ENCODE results near the gene TNNT2.

The TNNT2 gene

GRCh38 chr1:201347498-201348210 lies 29.8 kb downstream of the TNNT2 start:
- no peak for DNase-seq (ENCODE audit: insufficient read length, low spot score)
- FAIRE-seq: no peak
- TF ChIP-seq PAX5 (IDR thresholded peaks at IDR 0.05; ENCODE audit: insufficient read depth, low read length, severe bottlenecking) (no peak), POU2F2 (IDR thresholded peaks at IDR 0.05; ENCODE audit: low read depth, low read length) (no peak), SPI1 (IDR thresholded peaks at IDR 0.05; ENCODE audit: low read depth, low read length) (no peak), POLR2A (IDR thresholded peaks at IDR 0.05; ENCODE audit: low read depth, low read length) (no peak), TAF1 (IDR thresholded peaks at IDR 0.05; ENCODE audit: low read depth, low read length) (no peak), POLR2AphosphoS5 (IDR thresholded peaks at IDR 0.05; ENCODE audit: low read depth, low read length) (no peak)

- TF ChIP-seq SPI1 (IDR thresholded peaks at IDR 0.05; ENCODE audit: low read depth, low read length) (no peak), TAF1 (IDR thresholded peaks at IDR 0.05; ENCODE audit: low read depth, low read length) (no peak), POLR2A (IDR thresholded peaks at IDR 0.05; ENCODE audit: low read depth, low read length) (no peak), POU2F2 (IDR thresholded peaks at IDR 0.05; ENCODE audit: low read depth, low read length) (no peak), PAX5 (IDR thresholded peaks at IDR 0.05; ENCODE audit: insufficient read depth, low read length, severe bottlenecking) (no peak), POLR2AphosphoS5 (IDR thresholded peaks at IDR 0.05; ENCODE audit: low read depth, low read length) (no peak)
- DNase-seq (ENCODE audit: insufficient read length, low spot score): no peak
- no peak for FAIRE-seq
Measured at GRCh38 chr1:201346987-201347386, 30.5 kb downstream of the TNNT2 start.

GRCh38 chr1:201346337-201346939 lies 31.0 kb downstream of the TNNT2 start:
- no peak for TF ChIP-seq PAX5 (IDR thresholded peaks at IDR 0.05; ENCODE audit: insufficient read depth, low read length, severe bottlenecking)
- no peak for TF ChIP-seq TAF1 (IDR thresholded peaks at IDR 0.05; ENCODE audit: low read depth, low read length)
- no peak for TF ChIP-seq POLR2A (IDR thresholded peaks at IDR 0.05; ENCODE audit: low read depth, low read length)
- no peak for FAIRE-seq
- no peak for DNase-seq (ENCODE audit: insufficient read length, low spot score)

GRCh38 chr1:201345081-201345355 lies 32.5 kb downstream of the TNNT2 start:
- TF ChIP-seq TAF1 (IDR thresholded peaks at IDR 0.05; ENCODE audit: low read depth, low read length) (no peak), SPI1 (IDR thresholded peaks at IDR 0.05; ENCODE audit: low read depth, low read length) (no peak), POLR2A (IDR thresholded peaks at IDR 0.05; ENCODE audit: low read depth, low read length) (no peak), PAX5 (IDR thresholded peaks at IDR 0.05; ENCODE audit: insufficient read depth, low read length, severe bottlenecking) (no peak), POU2F2 (IDR thresholded peaks at IDR 0.05; ENCODE audit: low read depth, low read length) (no peak), POLR2AphosphoS5 (IDR thresholded peaks at IDR 0.05; ENCODE audit: low read depth, low read length) (no peak)
- FAIRE-seq (no peak), DNase-seq (ENCODE audit: insufficient read length, low spot score) (no peak)

GRCh38 chr1:201344206-201345080 lies 33.0 kb downstream of the TNNT2 start:
- DNase-seq (ENCODE audit: insufficient read length, low spot score) (no peak), FAIRE-seq (no peak)
- no peak for TF ChIP-seq POLR2AphosphoS5 (IDR thresholded peaks at IDR 0.05; ENCODE audit: low read depth, low read length)
- TF ChIP-seq PAX5 (IDR thresholded peaks at IDR 0.05; ENCODE audit: insufficient read depth, low read length, severe bottlenecking): no peak
- no peak for TF ChIP-seq SPI1 (IDR thresholded peaks at IDR 0.05; ENCODE audit: low read depth, low read length)
- TF ChIP-seq POLR2A (IDR thresholded peaks at IDR 0.05; ENCODE audit: low read depth, low read length): no peak
- no peak for TF ChIP-seq POU2F2 (IDR thresholded peaks at IDR 0.05; ENCODE audit: low read depth, low read length)

GRCh38 chr1:201341377-201341776 lies 36.1 kb downstream of the TNNT2 start:
- TF ChIP-seq TAF1 (IDR thresholded peaks at IDR 0.05; ENCODE audit: low read depth, low read length) (no peak), POU2F2 (IDR thresholded peaks at IDR 0.05; ENCODE audit: low read depth, low read length) (no peak), POLR2A (IDR thresholded peaks at IDR 0.05; ENCODE audit: low read depth, low read length) (no peak), SPI1 (IDR thresholded peaks at IDR 0.05; ENCODE audit: low read depth, low read length) (no peak), POLR2AphosphoS5 (IDR thresholded peaks at IDR 0.05; ENCODE audit: low read depth, low read length) (no peak), PAX5 (IDR thresholded peaks at IDR 0.05; ENCODE audit: insufficient read depth, low read length, severe bottlenecking) (no peak)
- no peak for FAIRE-seq
- no peak for DNase-seq (ENCODE audit: insufficient read length, low spot score)

GRCh38 chr1:201336711-201337450 lies 40.6 kb downstream of the TNNT2 start:
- DNase-seq (ENCODE audit: insufficient read length, low spot score) (no peak), FAIRE-seq (no peak)
- TF ChIP-seq POLR2AphosphoS5 (IDR thresholded peaks at IDR 0.05; ENCODE audit: low read depth, low read length): no peak
- TF ChIP-seq TAF1 (IDR thresholded peaks at IDR 0.05; ENCODE audit: low read depth, low read length): no peak
- TF ChIP-seq SPI1 (IDR thresholded peaks at IDR 0.05; ENCODE audit: low read depth, low read length): no peak
- no peak for TF ChIP-seq POU2F2 (IDR thresholded peaks at IDR 0.05; ENCODE audit: low read depth, low read length)
- TF ChIP-seq POLR2A (IDR thresholded peaks at IDR 0.05; ENCODE audit: low read depth, low read length): no peak
- no peak for TF ChIP-seq PAX5 (IDR thresholded peaks at IDR 0.05; ENCODE audit: insufficient read depth, low read length, severe bottlenecking)

GRCh38 chr1:201335901-201336300 lies 41.6 kb downstream of the TNNT2 start:
- no peak for TF ChIP-seq SPI1 (IDR thresholded peaks at IDR 0.05; ENCODE audit: low read depth, low read length)
- TF ChIP-seq POLR2A (IDR thresholded peaks at IDR 0.05; ENCODE audit: low read depth, low read length): no peak
- TF ChIP-seq PAX5 (IDR thresholded peaks at IDR 0.05; ENCODE audit: insufficient read depth, low read length, severe bottlenecking): no peak
- no peak for TF ChIP-seq POU2F2 (IDR thresholded peaks at IDR 0.05; ENCODE audit: low read depth, low read length)
- TF ChIP-seq TAF1 (IDR thresholded peaks at IDR 0.05; ENCODE audit: low read depth, low read length): no peak
- no peak for TF ChIP-seq POLR2AphosphoS5 (IDR thresholded peaks at IDR 0.05; ENCODE audit: low read depth, low read length)
- FAIRE-seq: no peak
- DNase-seq (ENCODE audit: insufficient read length, low spot score): no peak
